BJ (cell line): ENCODE results near the gene KCND3. TPM values are rescaled to one million over a fixed set of nuclear protein-coding genes. Genes with fewer than 3 reads are reported as not detected.

Experiments used
- CTCF ChIA-PET: fragments of 350-600 bp; formaldehyde crosslinking; extraction: SDS; loops from one replicate; lab custom pipeline; 2021; ENCODE audit warnings: antibody characterized with exemption, inconsistent platforms; lab: Yijun Ruan, JAX
- POLR2A ChIA-PET: fragments of 300-600 bp; sonication (Branson Sonifier 250); formaldehyde crosslinking; extraction: SDS; loops from one replicate; lab custom pipeline; 2021; ENCODE audit warnings: antibody characterized with exemption; lab: Charles Lee
- DNase-seq: peaks from one replicate; pipeline ENCODE4 v3.0.0-alpha.2; 2011; ENCODE audit warnings: low read depth
- H3K27me3 ChIP-seq: 2 replicates; pipeline ENCODE4 v1.6.0; 2011; ENCODE audit warnings: low read length; ENCODE audit not compliant: control insufficient read depth, insufficient read depth
- H3K36me3 ChIP-seq: 2 replicates; pipeline ENCODE4 v1.5.1; 2011; ENCODE audit warnings: low read length; ENCODE audit not compliant: control insufficient read depth, insufficient read depth
- H3K4me3 ChIP-seq: 2 replicates; pipeline ENCODE4 v1.5.1; 2011; ENCODE audit warnings: low read depth, mild to moderate bottlenecking, control low read depth, low read length
- polyA plus RNA-seq: library from polyadenylated mRNA; depleted of rRNA; stranded (reverse); fragments of >200 nt; gene quantifications from 2 replicates; pipeline ENCODE4 v1.2.3, GENCODE V29; 2011
- TF ChIP-seq, protein P1 (sequence below): IDR thresholded peaks from 2 replicates; pipeline ENCODE4 v1.5.1; 2011; ENCODE audit warnings: low read depth, mild to moderate bottlenecking, control low read depth, inconsistent platforms, low read length, moderate library complexity; ENCODE audit not compliant: insufficient read depth

Gene KCND3
- polyA plus RNA-seq, 1 experiment: 3.6 TPM

DNA sequence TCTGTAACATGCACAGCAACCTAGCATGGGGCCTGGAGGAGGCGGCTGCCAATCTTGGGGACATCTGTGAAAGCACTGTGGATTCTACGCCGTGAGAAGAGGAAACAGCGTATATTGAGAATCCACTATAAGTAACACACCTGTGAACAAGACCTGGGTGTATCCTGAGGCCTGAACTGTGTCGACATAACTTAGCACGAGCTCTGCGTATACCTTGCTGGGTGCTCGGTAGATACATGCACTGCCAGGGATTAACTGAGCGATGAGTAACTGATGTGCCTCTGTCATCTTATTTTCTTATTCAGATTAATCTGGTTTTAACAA is 175.2 kb downstream of the KCND3 start:
- DNase-seq: no peak
- POLR2A ChIA-PET: no interaction called here
- CTCF ChIA-PET: interaction anchor here (0.5 kb wide), 1 partner anchor 359 kb away, joined by 4 read pairs; no protein-coding TSS in a partner anchor
- H3K36me3 ChIP-seq: no peaks in the 10 kb centered on the region
- TF ChIP-seq, protein P1, sequence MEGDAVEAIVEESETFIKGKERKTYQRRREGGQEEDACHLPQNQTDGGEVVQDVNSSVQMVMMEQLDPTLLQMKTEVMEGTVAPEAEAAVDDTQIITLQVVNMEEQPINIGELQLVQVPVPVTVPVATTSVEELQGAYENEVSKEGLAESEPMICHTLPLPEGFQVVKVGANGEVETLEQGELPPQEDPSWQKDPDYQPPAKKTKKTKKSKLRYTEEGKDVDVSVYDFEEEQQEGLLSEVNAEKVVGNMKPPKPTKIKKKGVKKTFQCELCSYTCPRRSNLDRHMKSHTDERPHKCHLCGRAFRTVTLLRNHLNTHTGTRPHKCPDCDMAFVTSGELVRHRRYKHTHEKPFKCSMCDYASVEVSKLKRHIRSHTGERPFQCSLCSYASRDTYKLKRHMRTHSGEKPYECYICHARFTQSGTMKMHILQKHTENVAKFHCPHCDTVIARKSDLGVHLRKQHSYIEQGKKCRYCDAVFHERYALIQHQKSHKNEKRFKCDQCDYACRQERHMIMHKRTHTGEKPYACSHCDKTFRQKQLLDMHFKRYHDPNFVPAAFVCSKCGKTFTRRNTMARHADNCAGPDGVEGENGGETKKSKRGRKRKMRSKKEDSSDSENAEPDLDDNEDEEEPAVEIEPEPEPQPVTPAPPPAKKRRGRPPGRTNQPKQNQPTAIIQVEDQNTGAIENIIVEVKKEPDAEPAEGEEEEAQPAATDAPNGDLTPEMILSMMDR: no peak
- H3K27me3 ChIP-seq: no peaks in the 10 kb centered on the region
- no peak overlapping the region for H3K4me3 ChIP-seq

DNA sequence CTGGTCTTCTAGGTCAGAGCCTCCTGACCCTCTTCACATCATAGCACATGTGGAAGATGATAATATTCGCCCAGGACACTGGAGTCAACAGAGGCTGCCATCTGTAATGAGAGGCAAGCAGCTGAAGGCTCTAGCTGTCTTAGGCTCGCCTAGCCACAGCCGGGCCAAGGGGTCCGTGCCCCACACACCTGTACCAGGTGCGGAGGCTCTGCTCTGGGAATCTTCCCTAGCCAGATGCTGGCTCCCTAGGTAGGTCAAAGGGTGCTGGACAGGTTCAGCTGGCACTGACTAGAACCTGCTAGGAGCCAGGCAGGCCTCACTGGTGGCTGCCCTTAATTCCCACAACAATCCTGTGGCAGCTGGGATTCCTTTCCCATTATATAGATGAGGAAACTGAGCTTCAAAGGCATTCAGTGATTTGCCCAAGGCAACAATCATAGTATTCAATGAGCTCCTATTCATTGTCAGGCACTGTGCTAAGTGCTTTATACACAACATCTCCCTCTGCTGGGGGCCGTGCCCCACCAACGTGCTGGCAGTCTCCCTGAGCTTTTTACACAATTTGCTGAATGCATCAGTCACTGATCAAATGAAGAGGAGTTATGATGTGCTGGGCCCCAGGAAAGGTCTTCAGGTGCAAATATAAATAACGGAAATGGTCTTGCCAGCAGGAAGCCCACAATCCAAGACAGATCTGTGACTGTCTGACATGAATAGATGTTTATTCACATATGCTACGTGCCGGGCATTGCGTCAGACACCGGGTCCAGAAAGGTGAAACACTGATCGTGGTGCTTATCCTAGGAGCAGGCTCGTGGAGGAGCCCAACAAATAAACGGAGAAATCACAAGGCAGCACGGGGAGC is 175.8 kb downstream of the KCND3 start:
- Histone ChIP-seq H3K27me3 (no peaks in the 10 kb centered on the region; the same call in 1 of the 2 replicates), H3K36me3 (no peaks in the 10 kb centered on the region), H3K4me3 (no peak overlapping the region)
- TF ChIP-seq, protein P1: peak; percentile 20; the same call in 1 of the 2 replicates
- ChIA-PET POLR2A (no interaction called here), CTCF (interaction anchor here (0.5 kb wide), 1 partner anchor 360 kb away, joined by 4 read pairs; no protein-coding TSS in a partner anchor)
- no peak for DNase-seq

DNA sequence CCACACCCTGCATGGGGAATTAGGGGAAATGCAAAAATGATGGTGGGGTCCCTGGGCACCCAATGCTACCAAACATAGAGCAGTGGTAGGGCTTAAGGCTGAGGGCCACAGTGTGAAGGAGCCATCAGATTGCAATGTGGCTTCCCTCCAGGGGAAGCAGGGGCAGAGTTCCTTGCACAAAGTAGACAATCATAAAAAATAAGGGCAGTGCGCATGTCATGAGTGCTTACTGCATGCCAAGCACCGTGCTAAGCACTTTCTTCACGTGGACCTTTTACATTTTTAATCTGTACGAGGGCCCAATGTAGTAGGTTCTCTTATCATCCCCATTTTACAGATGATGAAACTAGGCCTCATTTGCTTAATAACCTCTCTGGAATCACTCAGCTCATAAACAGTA is 177.2 kb downstream of the KCND3 start:
- POLR2A ChIA-PET: no interaction called here
- Histone ChIP-seq H3K27me3 (no peaks in the 10 kb centered on the region; the same call in 1 of the 2 replicates), H3K36me3 (no peaks in the 10 kb centered on the region), H3K4me3 (no peak overlapping the region)
- no peak for DNase-seq
- TF ChIP-seq, protein P1: no peak
- CTCF ChIA-PET: no interaction called here

DNA sequence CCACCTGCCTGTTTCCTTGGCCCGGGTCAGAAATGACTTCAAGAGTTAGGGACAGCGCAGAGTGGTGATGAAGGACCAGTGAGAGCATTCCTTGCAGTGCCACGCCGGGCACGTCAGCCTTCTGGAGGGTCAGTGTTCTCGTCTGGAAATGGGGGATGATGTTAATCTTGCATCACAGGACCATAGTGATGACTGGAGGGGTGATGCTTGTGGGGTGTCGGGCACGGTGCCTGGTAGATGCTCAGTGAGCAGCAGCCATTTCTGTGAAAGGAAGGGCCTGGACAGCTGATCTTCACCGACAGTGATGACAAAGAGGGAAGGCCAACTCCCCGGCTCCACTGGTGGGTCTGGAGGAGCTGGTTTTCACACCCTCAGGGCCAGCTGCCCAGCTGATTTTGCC is 177.6 kb downstream of the KCND3 start:
- DNase-seq: no peak
- no peaks in the 10 kb centered on the region for H3K36me3 ChIP-seq
- TF ChIP-seq, protein P1: no peak
- no peak overlapping the region for H3K4me3 ChIP-seq
- ChIA-PET CTCF (no interaction called here), POLR2A (no interaction called here)
- no peaks in the 10 kb centered on the region; the same call in 1 of the 2 replicates for H3K27me3 ChIP-seq

DNA sequence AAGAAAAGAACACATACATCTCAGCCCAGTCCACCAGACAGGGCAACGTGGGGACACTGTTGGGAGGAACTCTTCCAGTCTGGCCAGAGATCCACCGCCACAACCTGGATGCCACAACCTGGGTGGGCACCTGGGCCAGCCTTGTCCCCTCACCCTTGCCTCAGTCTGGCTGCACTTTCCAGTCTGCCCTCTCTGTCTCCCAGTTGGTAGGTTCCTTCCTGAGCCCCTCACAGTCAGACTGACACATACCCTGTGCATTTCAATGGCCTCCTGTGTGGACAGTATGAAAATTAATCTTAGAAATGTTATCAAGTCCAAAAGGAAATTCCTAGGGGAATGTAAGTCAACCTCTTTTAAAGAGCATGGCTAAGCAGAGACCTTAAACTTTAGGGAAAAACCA is 184.2 kb downstream of the KCND3 start:
- ChIA-PET POLR2A (no interaction called here), CTCF (no interaction called here)
- TF ChIP-seq, protein P1: no peak
- no peak for DNase-seq
- H3K27me3 ChIP-seq: peaks cover 4% of the 10 kb centered on the region
- no peak overlapping the region for H3K4me3 ChIP-seq
- no peaks in the 10 kb centered on the region for H3K36me3 ChIP-seq
